ENCODE data around the gene NINJ2.

- TF ChIP-seq ZFX (IDR thresholded peaks at IDR 0.05) (no peak), CTCF (conservative IDR thresholded peaks at IDR 0.05) (no peak)
Measured at GRCh38 chr12:662566-663292, 516 bp downstream of the NINJ2 start.
